Gastrocnemius medialis (tissue), 4 donors: ENCODE measurements around the gene BBS9. TPM values are rescaled to one million over a fixed set of nuclear protein-coding genes. Genes with fewer than 3 reads are reported as not detected.
"Not testable (repeated sequence)": the region's sequence is repeated elsewhere in the genome, so short reads cannot be mapped to it uniquely, and the experiment has no call there.

Experiments
- ATAC-seq, 2 donors: fragments of 150-250 bp; one replicate each; pipeline ENCODE4 v1.9.1; 2016
- DNase-seq, 2 donors: peaks; one replicate each; pipeline ENCODE4 v3.0.0-alpha.2; 2019
- H3K27ac ChIP-seq, 4 donors: fragments of 200-600 bp; sonication (generic); 1 replicate in 1 of 4; 2 replicates in 3 of 4; pipeline ENCODE4 v1.5.1; 2016 to 2018; ENCODE audit warnings: mild to moderate bottlenecking in 2 of 4, moderate library complexity in 1 of 4
- H3K27me3 ChIP-seq, 3 donors: fragments of 200-600 bp; sonication (generic) in 2 of 3; 1 replicate in 1 of 3; 2 replicates in 2 of 3; pipeline versions ENCODE4 v1.5.1 to v1.6.0; 2016 to 2019; ENCODE audit warnings: mild to moderate bottlenecking in 1 of 3, moderate library complexity in 1 of 3
- H3K36me3 ChIP-seq, 2 donors: fragments of 200-600 bp; sonication (generic) in 1 of 2; one replicate each; pipeline ENCODE4 v1.5.1; 2017 to 2018
- H3K4me1 ChIP-seq, 2 donors: fragments of 200-600 bp; sonication (generic) in 1 of 2; one replicate each; pipeline ENCODE4 v1.5.1; 2016 to 2017; ENCODE audit warnings: mild to moderate bottlenecking in 2 of 2
- H3K4me3 ChIP-seq, 4 donors: fragments of 200-600 bp; sonication (generic) in 3 of 4; 1 replicate in 1 of 4; 2 replicates in 3 of 4; pipeline ENCODE4 v1.5.1; 2016 to 2019; ENCODE audit warnings: mild to moderate bottlenecking in 2 of 4
- H3K9me3 ChIP-seq, 3 donors: fragments of 200-600 bp; sonication (generic) in 2 of 3; 1 replicate in 1 of 3; 2 replicates in 2 of 3; pipeline ENCODE4 v1.5.1; 2016 to 2019
- POLR2A ChIP-seq, 2 donors: fragments of 450-650 bp; IDR thresholded peaks; one replicate each; pipeline ENCODE4 v1.6.1; 2017; ENCODE audit warnings: antibody characterized with exemption in 2 of 2, mild to moderate bottlenecking in 2 of 2, moderate library complexity in 2 of 2
- in situ Hi-C, 4 donors: fragments of 200-750 bp; cut with MboI; loops; one replicate each; pipeline versions ENCODE4 v1.15.0 to v1.8.0; 2017; ENCODE audit warnings: low sequenced_read_pairs in 4 of 4
- intact Hi-C: fragments of 100-400 bp; cut with DNase I; formaldehyde crosslinking; loops from one replicate; pipeline ENCODE4 v1.15.1; 2023; ENCODE audit warnings: low total_unique reads
- total RNA-seq, 4 donors: library from RNA; depleted of rRNA; stranded (reverse); fragments of >200 nt; gene quantifications; one replicate each; pipeline versions ENCODE4 v1.1.0 to v1.2.3, GENCODE V29; 2016
- TF ChIP-seq, protein P1 (sequence below), 5 experiments: fragments of 450-650 bp in 3 of 5; fragments of 200-600 bp in 2 of 5; sonication (generic) in 2 of 5; IDR thresholded peaks in 4 of 5; conservative IDR thresholded peaks in 1 of 5; 1 replicate in 4 of 5; 2 replicates in 1 of 5; pipeline ENCODE4 v1.5.1; 2016 to 2019; ENCODE audit warnings: antibody characterized with exemption in 5 of 5, mild to moderate bottlenecking in 3 of 5, moderate library complexity in 3 of 5

The BBS9 gene
- total RNA-seq, 4 donors from 2014 or later, result 3.5 to 6.5 (median 5.4) TPM

DNA sequence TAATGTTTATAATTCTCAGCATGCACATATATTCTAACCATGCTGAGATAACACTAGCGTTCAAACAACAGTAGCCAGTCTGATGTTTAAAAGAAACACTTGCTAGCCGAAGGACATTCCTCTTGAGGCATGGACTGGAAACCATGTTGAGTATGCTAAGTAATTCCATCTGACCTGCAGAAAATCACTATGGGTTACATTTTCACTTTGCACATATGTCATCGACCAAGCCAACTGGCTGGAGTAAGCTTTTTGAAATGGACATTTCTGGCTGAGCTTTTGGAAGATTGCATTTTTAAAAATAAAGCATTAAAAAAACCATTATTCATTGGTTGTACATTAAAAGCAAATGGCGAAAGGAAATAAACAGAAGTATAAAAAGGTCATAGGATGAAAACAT lies 88.2 kb downstream of the BBS9 start:
- H3K4me1 ChIP-seq, result no peaks in the 10 kb centered on the region
- ATAC-seq (no peak), DNase-seq (no peak)
- no peak overlapping the region for H3K4me3 ChIP-seq
- no peak for TF ChIP-seq POLR2A (IDR thresholded peaks at IDR 0.05)
- TF ChIP-seq, protein P1, sequence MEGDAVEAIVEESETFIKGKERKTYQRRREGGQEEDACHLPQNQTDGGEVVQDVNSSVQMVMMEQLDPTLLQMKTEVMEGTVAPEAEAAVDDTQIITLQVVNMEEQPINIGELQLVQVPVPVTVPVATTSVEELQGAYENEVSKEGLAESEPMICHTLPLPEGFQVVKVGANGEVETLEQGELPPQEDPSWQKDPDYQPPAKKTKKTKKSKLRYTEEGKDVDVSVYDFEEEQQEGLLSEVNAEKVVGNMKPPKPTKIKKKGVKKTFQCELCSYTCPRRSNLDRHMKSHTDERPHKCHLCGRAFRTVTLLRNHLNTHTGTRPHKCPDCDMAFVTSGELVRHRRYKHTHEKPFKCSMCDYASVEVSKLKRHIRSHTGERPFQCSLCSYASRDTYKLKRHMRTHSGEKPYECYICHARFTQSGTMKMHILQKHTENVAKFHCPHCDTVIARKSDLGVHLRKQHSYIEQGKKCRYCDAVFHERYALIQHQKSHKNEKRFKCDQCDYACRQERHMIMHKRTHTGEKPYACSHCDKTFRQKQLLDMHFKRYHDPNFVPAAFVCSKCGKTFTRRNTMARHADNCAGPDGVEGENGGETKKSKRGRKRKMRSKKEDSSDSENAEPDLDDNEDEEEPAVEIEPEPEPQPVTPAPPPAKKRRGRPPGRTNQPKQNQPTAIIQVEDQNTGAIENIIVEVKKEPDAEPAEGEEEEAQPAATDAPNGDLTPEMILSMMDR (IDR thresholded peaks at IDR 0.05 in 4 of 5, conservative IDR thresholded peaks at IDR 0.05 in 1 of 5), result no peak
- H3K27ac ChIP-seq, result no peak overlapping the region
- intact Hi-C loops, result no loop called here
- no peaks in the 10 kb centered on the region for H3K9me3 ChIP-seq
- in situ Hi-C loops, result no loop called here
- no peaks in the 10 kb centered on the region for H3K36me3 ChIP-seq
- H3K27me3 ChIP-seq, result no peaks in the 10 kb centered on the region

DNA sequence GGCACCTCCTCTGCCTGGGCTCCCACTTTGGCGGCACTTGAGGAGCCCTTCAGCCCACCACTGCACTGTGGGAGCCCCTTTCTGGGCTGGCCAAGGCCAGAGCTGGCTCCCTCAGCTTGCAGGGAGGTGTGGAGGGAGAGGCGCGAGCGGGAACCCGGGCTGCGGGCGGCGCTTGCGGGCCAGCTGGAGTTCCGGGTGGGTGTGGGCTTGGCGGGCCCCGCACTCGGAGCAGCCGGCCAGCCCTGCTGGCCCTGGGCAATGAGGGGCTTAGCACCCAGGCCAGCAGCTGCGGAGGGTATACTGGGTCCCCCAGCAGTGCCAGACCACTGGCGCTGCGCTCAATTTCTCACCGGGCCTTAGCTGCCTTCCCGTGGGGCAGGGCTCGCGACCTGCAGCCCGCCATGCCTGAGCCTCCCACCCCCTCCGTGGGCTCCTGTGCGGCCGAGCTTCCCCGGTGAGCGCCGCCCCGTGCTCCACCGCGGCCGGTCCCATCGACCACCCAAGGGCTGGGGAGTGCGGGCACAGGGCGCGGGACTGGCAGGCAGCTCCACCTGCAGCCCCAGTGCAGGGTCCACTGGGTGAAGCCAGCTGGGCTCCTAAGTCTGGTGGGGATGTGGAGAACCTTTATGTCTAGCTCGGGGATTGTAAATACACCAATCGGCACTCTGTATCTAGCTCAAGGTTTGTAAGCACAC lies 89.6 kb downstream of the BBS9 start:
- H3K9me3 ChIP-seq, in situ Hi-C loops, DNase-seq, H3K27me3 ChIP-seq, H3K4me3 ChIP-seq, intact Hi-C loops, H3K27ac ChIP-seq, H3K36me3 ChIP-seq, ATAC-seq, H3K4me1 ChIP-seq: not testable (repeated sequence)

DNA sequence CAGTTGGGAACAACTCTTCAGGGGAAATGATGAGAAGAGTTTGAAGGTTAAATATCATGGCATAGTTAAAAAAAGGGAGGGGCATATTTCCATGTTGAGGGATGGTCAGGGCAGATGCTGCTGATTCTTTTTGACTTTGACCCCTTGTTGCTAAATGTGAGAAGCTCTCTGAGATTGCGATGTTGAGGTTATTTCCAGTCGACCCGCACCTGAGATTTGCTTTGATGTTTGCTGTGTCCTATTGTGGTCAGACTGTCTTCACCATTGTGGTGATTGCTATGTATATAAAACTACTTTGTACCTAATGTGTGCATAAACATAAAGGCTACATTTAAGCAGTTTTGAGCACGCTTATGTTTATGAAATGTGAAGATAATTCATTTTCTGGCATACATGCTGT lies 90.9 kb downstream of the BBS9 start:
- intact Hi-C loops, result no loop called here
- Histone ChIP-seq H3K36me3 (no peaks in the 10 kb centered on the region), H3K9me3 (no peaks in the 10 kb centered on the region), H3K27me3 (no peaks in the 10 kb centered on the region), H3K4me3 (no peak overlapping the region), H3K27ac (no peak overlapping the region), H3K4me1 (no peaks in the 10 kb centered on the region)
- ATAC-seq (no peak), DNase-seq (no peak)
- in situ Hi-C loops, result no loop called here
- TF ChIP-seq, protein P1 (IDR thresholded peaks at IDR 0.05 in 4 of 5, conservative IDR thresholded peaks at IDR 0.05 in 1 of 5), result no peak
- no peak for TF ChIP-seq POLR2A (IDR thresholded peaks at IDR 0.05)

DNA sequence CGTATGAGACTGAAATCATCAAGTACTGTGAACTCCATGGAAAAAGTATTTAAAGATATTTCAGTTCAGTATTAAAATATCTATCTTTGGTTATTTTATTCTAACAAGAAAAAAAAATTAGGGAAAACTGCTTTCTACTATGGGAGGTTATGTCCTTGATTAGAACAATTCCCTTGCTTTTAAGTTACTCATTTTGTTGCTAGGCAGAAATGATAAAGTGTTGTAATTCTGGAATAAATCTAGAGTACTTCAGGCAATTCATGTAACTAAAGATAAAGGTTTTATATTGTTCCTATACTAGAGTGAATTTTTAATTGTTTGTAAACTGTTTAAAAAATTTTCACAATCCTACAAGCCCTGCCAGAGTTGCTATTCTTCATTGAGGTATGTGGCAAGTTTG lies 92.0 kb downstream of the BBS9 start:
- intact Hi-C loops (no loop called here), in situ Hi-C loops (no loop called here)
- TF ChIP-seq, protein P1 (IDR thresholded peaks at IDR 0.05 in 4 of 5, conservative IDR thresholded peaks at IDR 0.05 in 1 of 5), result no peak
- no peak for TF ChIP-seq POLR2A (IDR thresholded peaks at IDR 0.05)
- Histone ChIP-seq H3K4me1 (no peaks in the 10 kb centered on the region), H3K36me3 (no peaks in the 10 kb centered on the region), H3K27me3 (no peaks in the 10 kb centered on the region), H3K9me3 (no peaks in the 10 kb centered on the region), H3K27ac (no peak overlapping the region), H3K4me3 (no peak overlapping the region)
- DNase-seq, result no peak
- no peak for ATAC-seq

DNA sequence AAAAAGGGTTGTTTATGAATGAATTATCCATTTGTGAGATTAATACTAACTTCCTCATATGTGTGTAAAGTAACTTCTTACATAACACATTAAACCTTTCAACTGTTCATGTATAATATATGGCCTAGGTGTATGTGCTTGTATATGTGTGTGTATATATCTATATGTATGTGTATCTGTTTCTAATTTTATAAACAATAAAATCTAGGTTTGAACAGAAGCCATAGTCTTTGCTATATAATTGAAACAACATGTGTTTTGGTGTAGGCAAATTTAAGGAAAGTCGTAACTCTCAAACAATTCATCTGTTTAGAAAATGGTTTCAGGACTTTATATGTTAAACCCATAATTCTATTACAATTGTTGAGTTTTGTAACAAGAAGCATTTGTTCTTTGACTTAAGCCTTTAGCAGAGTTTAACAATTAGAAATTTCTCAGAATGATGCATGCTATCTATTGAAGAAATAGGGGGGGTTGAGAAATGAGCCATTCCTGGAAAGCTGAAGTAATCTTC lies 103.3 kb downstream of the BBS9 start:
- no peak for DNase-seq
- no peak overlapping the region for H3K4me3 ChIP-seq
- in situ Hi-C loops (loop anchor here in 3 of 4 donors (25.0 kb wide), 1 partner anchor 705 kb away; no protein-coding TSS in a partner anchor), intact Hi-C loops (no loop called here)
- no peaks in the 10 kb centered on the region for H3K9me3 ChIP-seq
- ATAC-seq, result no peak
- no peaks in the 10 kb centered on the region for H3K36me3 ChIP-seq
- no peaks in the 10 kb centered on the region for H3K27me3 ChIP-seq
- TF ChIP-seq POLR2A (IDR thresholded peaks at IDR 0.05), result no peak
- TF ChIP-seq, protein P1 (IDR thresholded peaks at IDR 0.05 in 4 of 5, conservative IDR thresholded peaks at IDR 0.05 in 1 of 5), result no peak
- H3K4me1 ChIP-seq, result no peaks in the 10 kb centered on the region
- H3K27ac ChIP-seq, result no peak overlapping the region
